ENCODE measurements around the gene HORMAD1. TPM values are rescaled to one million over a fixed set of nuclear protein-coding genes. Genes with fewer than 3 reads are reported as not detected.

HORMAD1 gene
- polyA plus RNA-seq, 1 donor from 2014 or later: not detected

- H2AFZ ChIP-seq (ENCODE audit: low read depth, low read length): no peak overlapping the region
- no peak overlapping the region for H3K4me3 ChIP-seq (ENCODE audit: low read length)
- H3F3A ChIP-seq (ENCODE audit: insufficient read depth, low read length, poor library complexity, severe bottlenecking): no peaks in the 10 kb centered on the region
- no peaks in the 10 kb centered on the region for H3K79me2 ChIP-seq (replicated peaks; ENCODE audit: insufficient read depth, low read length)
- no peaks in the 10 kb centered on the region for H3K27me3 ChIP-seq (ENCODE audit: insufficient read depth, low read depth, low read length)
- TF ChIP-seq SMC3 (conservative IDR thresholded peaks at IDR 0.05; ENCODE audit: poor library complexity) (no peak), MXI1 (conservative IDR thresholded peaks at IDR 0.05; ENCODE audit: poor library complexity, severe bottlenecking) (no peak)
- no peaks in the 10 kb centered on the region for H3K9me3 ChIP-seq (ENCODE audit: low read length)
- no peak overlapping the region for H3K27ac ChIP-seq (ENCODE audit: low read length)
- H3K4me2 ChIP-seq (ENCODE audit: low read length): no peak overlapping the region
- H4K20me1 ChIP-seq (ENCODE audit: insufficient read depth): no peaks in the 10 kb centered on the region
- H3K36me3 ChIP-seq (ENCODE audit: insufficient read depth, low read length): no peaks in the 10 kb centered on the region
- no peaks in the 10 kb centered on the region for H3K9me2 ChIP-seq (ENCODE audit: insufficient read depth, low read length)
- no peak overlapping the region for H3K9ac ChIP-seq (ENCODE audit: low read length)
Measured at GRCh38 chr1:150763018-150763417, 42.3 kb upstream of the HORMAD1 start.

GRCh38 chr1:150762552-150762951 lies 41.9 kb upstream of the HORMAD1 start:
- Histone ChIP-seq H3K4me2 (ENCODE audit: low read length) (no peak overlapping the region), H3F3A (ENCODE audit: insufficient read depth, low read length, poor library complexity, severe bottlenecking) (no peaks in the 10 kb centered on the region), H4K20me1 (ENCODE audit: insufficient read depth) (no peaks in the 10 kb centered on the region), H2AFZ (ENCODE audit: low read depth, low read length) (no peak overlapping the region), H3K9me2 (ENCODE audit: insufficient read depth, low read length) (no peaks in the 10 kb centered on the region), H3K4me3 (ENCODE audit: low read length) (no peak overlapping the region), H3K9me3 (ENCODE audit: low read length) (no peaks in the 10 kb centered on the region), H3K9ac (ENCODE audit: low read length) (no peak overlapping the region), H3K79me2 (replicated peaks; ENCODE audit: insufficient read depth, low read length) (no peaks in the 10 kb centered on the region), H3K27me3 (ENCODE audit: insufficient read depth, low read depth, low read length) (no peaks in the 10 kb centered on the region), H3K36me3 (ENCODE audit: insufficient read depth, low read length) (no peaks in the 10 kb centered on the region), H3K27ac (ENCODE audit: low read length) (no peak overlapping the region)
- TF ChIP-seq RAD21 (conservative IDR thresholded peaks at IDR 0.05) (no peak), REST (IDR thresholded peaks at IDR 0.05; ENCODE audit: borderline replicate concordance) (no peak), POLR2AphosphoS5 (IDR thresholded peaks at IDR 0.05) (no peak), SMC3 (conservative IDR thresholded peaks at IDR 0.05; ENCODE audit: poor library complexity) (no peak), TAF1 (IDR thresholded peaks at IDR 0.05; ENCODE audit: low read depth) (no peak), MXI1 (conservative IDR thresholded peaks at IDR 0.05; ENCODE audit: poor library complexity, severe bottlenecking) (no peak), EZH2 (IDR thresholded peaks at IDR 0.05; ENCODE audit: borderline replicate concordance, insufficient read depth, low read length, poor library complexity, severe bottlenecking) (no peak), EP300 (conservative IDR thresholded peaks at IDR 0.05; ENCODE audit: poor library complexity, severe bottlenecking) (no peak), CTCF (IDR thresholded peaks at IDR 0.05; ENCODE audit: poor library complexity, severe bottlenecking) (no peak)

GRCh38 chr1:150761801-150762200 lies 41.1 kb upstream of the HORMAD1 start:
- Histone ChIP-seq H3K4me2 (ENCODE audit: low read length) (no peak overlapping the region), H4K20me1 (ENCODE audit: insufficient read depth) (no peaks in the 10 kb centered on the region), H3K27me3 (ENCODE audit: insufficient read depth, low read depth, low read length) (no peaks in the 10 kb centered on the region), H3K27ac (ENCODE audit: low read length) (no peak overlapping the region), H3K9ac (ENCODE audit: low read length) (no peak overlapping the region), H2AFZ (ENCODE audit: low read depth, low read length) (no peak overlapping the region), H3K9me3 (ENCODE audit: low read length) (no peaks in the 10 kb centered on the region), H3F3A (ENCODE audit: insufficient read depth, low read length, poor library complexity, severe bottlenecking) (no peaks in the 10 kb centered on the region), H3K79me2 (replicated peaks; ENCODE audit: insufficient read depth, low read length) (no peaks in the 10 kb centered on the region), H3K9me2 (ENCODE audit: insufficient read depth, low read length) (no peaks in the 10 kb centered on the region), H3K36me3 (ENCODE audit: insufficient read depth, low read length) (no peaks in the 10 kb centered on the region), H3K4me3 (ENCODE audit: low read length) (no peak overlapping the region)
- TF ChIP-seq RAD21 (conservative IDR thresholded peaks at IDR 0.05): no peak
- TF ChIP-seq REST (IDR thresholded peaks at IDR 0.05; ENCODE audit: borderline replicate concordance): no peak
- TF ChIP-seq SMC3 (conservative IDR thresholded peaks at IDR 0.05; ENCODE audit: poor library complexity): no peak
- no peak for TF ChIP-seq CTCF (IDR thresholded peaks at IDR 0.05; ENCODE audit: poor library complexity, severe bottlenecking)
- no peak for TF ChIP-seq EP300 (conservative IDR thresholded peaks at IDR 0.05; ENCODE audit: poor library complexity, severe bottlenecking)
- no peak for TF ChIP-seq EZH2 (IDR thresholded peaks at IDR 0.05; ENCODE audit: borderline replicate concordance, insufficient read depth, low read length, poor library complexity, severe bottlenecking)
- no peak for TF ChIP-seq TAF1 (IDR thresholded peaks at IDR 0.05; ENCODE audit: low read depth)
- TF ChIP-seq POLR2AphosphoS5 (IDR thresholded peaks at IDR 0.05): no peak
- TF ChIP-seq MXI1 (conservative IDR thresholded peaks at IDR 0.05; ENCODE audit: poor library complexity, severe bottlenecking): no peak

All from neural cell (in vitro differentiated cells).